RCC 7860 (cell line): ENCODE data around the gene SH3BP4.

ENCODE experiments used
- DNase-seq: peaks from one replicate; pipeline ENCODE4 v3.0.0-alpha.2; 2015; ENCODE audit warnings: low spot score
- FAIRE-seq: peaks from 2 replicates; lab custom pipeline; 2012; peaks lifted over from hg19 to GRCh38; lab: Jason Lieb, UNC

Gene SH3BP4

GRCh38 chr2:234996069-234996940, 44.5 kb downstream of the SH3BP4 start:
- FAIRE-seq (peak; percentile 95), DNase-seq (peak; percentile 96)

- FAIRE-seq (no peak), DNase-seq (no peak)
These were observed 45.1 kb downstream of the SH3BP4 start for GRCh38 chr2:234996941-234997270.

- FAIRE-seq (no peak), DNase-seq (no peak)
These were observed 45.6 kb downstream of the SH3BP4 start for GRCh38 chr2:234997389-234997788.

GRCh38 chr2:234998404-234999211, 46.8 kb downstream of the SH3BP4 start:
- FAIRE-seq (no peak), DNase-seq (no peak)

- DNase-seq (no peak), FAIRE-seq (no peak)
These were observed 48.1 kb downstream of the SH3BP4 start for GRCh38 chr2:234999740-235000425.

DNA sequence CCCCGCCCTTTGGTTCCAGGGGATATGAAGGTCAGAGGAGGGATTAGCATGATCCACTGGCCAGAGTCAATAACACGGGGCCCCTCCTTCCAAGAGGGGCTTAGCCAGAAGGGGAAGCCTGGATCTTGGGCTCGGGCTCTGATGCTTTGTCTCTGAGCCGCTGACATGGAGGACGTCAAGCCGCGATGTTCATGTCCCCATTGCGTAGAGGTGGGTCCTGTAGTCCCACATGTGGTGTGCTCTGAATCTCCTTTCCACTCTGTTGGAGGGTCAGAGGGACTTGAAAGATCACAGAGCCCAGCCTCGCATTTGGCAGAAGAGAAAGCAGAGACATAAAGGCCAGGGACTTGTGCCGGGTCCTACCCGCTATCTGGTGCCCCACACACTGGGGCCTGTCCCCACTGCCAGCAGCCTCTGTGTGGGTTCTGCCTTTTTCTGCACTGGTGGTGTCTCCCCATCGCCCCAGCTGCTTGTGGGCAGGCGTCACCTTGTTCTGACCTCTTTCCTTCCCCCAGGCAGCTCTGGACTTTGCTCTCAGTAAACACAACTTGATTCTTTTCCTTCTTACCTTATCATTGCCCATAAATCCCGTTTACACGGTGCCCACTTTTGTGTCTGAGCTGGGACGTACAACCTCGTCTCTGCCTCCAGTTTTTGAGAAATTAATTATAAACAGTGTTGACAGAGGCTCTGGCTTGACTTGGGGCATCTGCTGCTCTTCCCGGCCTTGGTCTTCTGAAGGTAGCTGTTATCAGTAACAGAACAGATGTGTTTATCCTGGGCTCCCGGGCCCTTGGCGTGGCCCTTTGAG, 48.8 kb downstream of the SH3BP4 start:
- FAIRE-seq: no peak
- no peak for DNase-seq

GRCh38 chr2:235001237-235002133, 49.7 kb downstream of the SH3BP4 start:
- DNase-seq: no peak
- no peak for FAIRE-seq

- DNase-seq (no peak), FAIRE-seq (peak; percentile 24)
These were observed 50.6 kb downstream of the SH3BP4 start for GRCh38 chr2:235002198-235003095.

DNA sequence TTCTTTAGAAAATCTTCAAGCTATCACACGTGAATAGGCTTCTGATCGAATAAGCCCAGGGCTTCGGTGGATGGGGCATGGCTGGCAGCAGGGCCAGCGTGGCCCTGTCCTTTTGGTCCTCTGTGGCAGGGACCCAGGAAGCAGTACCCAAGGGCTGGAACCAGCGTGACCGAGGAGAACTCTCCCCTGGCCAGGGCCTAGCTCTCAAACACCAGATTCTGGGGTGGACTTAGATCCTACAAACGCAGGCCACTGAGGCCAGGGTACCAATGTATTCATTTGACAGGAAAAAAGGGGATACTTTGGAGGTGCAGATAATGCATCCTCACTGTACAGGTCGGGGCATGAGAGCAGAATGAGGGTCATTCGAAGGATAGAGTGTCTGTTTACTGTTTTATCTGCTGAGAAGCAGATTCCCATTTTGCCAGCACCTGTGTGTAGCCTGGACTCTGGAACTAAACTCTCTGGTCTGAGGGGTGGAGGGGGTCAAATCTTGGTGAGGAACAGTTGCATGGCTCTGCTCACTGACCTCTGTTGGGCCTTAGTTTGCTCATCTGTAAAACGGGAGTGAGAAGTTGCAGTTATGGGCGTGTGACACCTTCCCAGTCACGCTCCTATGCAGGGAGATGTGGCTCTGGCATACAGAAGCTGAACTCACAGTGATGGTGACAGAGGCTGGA, 51.4 kb downstream of the SH3BP4 start:
- no peak for FAIRE-seq
- DNase-seq: no peak

DNA sequence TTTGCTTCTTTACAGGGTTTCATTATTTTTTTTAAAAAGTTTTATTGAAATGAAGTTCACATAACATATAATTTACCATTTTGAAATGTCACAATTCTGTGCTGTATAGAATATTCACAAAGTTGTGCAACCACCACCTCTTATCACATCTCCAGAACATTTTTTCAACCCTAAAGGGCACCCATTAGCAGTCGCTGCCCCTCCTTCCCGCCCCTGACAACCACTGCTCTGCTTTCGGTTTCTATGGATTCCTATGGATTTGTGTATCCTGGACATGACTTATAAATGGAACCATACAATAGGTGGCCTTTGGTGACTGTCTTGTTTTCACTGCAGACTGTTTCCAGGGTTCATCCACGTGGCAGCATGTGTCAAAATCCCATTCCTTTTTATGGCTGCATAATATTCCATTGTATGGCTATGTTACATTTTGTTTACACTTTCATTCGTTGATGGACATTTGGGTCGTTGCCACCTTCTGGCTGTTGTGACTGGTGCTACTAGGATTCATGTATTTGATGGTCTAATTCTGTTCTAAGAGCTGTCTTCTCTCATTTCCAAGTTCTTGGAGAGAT, 52.6 kb downstream of the SH3BP4 start:
- FAIRE-seq: no peak
- DNase-seq: no peak

DNA sequence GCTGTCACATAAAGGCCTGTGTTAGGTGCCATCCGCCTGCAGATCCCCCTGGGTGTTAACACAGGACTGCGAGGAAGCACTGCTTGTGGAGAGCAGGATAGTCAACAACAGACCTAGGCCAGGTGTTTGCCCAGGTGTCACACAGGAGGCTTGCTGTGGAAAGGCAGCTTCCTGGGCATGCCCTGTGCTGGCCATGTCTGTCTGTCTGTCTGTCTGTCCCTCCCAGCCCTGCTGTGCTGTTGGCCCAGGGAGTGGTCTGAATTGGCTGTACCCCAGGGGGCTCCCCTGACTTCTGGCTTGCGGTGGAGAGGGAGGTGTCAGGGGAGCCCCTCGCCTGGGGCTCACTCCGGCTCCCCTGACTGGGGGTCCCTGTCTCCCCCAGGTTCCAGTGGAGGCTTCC, 53.2 kb downstream of the SH3BP4 start:
- no peak for FAIRE-seq
- no peak for DNase-seq

GRCh38 chr2:235005603-235006259, 53.9 kb downstream of the SH3BP4 start:
- DNase-seq (no peak), FAIRE-seq (no peak)

DNA sequence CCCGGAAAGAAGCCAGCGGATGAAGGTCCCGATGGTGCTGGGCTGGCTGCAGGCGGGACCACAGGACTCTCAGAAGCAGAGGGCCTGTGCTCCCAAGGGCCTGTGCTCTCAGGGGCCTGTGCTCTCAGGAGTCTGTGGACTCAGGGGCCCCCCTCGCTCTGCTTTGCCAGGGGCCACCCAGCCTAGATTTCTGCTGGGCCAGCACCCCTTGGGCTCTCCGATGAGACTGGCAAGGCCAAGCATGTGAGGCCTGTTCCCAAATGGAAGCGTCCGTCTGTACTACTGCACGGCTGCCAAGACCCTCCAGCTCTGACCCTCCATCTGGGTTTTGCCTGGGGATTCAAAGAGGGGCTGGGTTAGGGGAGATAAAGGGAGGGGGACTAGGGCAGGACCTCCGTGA, 54.6 kb downstream of the SH3BP4 start:
- FAIRE-seq: no peak
- no peak for DNase-seq

DNA sequence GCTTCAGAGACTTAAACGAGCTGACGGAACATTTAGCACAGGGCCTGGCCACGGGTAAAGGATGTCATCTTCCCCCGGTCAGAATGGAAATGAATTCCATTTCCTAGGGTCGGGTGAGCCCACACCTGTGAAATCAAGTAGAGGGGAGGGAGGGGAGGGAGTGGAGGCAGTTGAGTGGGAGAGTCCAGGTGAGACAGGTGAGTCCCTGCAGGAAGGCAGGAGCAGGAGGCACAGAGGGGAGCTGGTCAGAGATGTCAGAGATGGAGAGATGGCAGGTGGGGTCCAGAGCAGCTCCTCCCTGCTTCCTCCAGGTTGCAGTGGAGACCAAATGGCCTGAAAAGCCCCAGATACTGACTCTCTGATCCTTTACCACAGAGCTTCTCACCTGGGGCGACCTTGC, 55.2 kb downstream of the SH3BP4 start:
- no peak for DNase-seq

DNA sequence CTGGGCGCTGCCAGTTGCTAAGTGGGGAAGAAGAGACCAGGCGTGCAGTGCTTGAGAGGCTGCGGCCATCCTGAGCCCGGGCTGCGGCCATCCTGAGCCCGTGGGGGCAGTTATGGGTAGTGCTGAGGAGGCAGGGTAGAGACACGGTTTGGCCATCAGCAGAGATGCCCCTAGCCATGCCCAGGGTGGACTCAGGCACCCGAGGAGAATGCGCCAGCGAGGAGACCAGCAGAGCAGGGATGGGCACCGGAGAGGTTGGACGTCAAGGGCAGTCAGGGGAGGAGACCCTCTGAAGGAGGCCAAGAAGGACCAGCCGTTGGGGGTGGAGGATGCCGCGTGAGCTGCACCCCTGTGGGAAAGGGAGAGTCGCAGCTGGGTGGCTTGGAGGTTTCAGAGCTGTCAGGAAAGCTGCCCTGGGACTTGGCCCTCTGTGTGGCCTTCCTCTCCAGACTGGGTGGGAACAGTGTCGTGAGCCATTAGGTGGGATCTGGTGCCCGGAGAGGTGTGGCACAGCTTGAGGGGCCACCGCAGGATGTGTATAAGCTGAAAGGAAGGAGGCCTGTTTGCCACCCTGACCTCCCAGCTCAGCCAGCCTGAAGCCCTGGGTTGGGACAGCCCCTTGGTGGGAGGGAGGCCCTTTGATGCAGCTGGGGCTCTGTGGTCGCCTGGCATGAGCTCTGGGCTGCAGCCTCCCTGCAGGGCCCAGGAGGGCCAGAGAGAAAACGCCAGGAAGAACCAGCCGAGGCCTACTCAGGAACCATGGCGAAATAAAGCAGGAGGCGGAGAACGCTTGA, 56.0 kb downstream of the SH3BP4 start:
- FAIRE-seq (no peak), DNase-seq (no peak)

More for the DNA sequence above, 55.2 kb downstream of the SH3BP4 start:
- no peak for FAIRE-seq

GRCh38 chr2:235008584-235009044, 56.8 kb downstream of the SH3BP4 start:
- FAIRE-seq (no peak), DNase-seq (no peak)
